IPS-NIHi7 (cell line): Measurements from ENCODE around the gene ARID5B.

ENCODE experiments used
- DNase-seq: peaks from one replicate; pipeline ENCODE4 v3.0.0; 2012; ENCODE audit warnings: mixed read lengths; ENCODE audit errors: extremely low spot score

ARID5B gene

DNA sequence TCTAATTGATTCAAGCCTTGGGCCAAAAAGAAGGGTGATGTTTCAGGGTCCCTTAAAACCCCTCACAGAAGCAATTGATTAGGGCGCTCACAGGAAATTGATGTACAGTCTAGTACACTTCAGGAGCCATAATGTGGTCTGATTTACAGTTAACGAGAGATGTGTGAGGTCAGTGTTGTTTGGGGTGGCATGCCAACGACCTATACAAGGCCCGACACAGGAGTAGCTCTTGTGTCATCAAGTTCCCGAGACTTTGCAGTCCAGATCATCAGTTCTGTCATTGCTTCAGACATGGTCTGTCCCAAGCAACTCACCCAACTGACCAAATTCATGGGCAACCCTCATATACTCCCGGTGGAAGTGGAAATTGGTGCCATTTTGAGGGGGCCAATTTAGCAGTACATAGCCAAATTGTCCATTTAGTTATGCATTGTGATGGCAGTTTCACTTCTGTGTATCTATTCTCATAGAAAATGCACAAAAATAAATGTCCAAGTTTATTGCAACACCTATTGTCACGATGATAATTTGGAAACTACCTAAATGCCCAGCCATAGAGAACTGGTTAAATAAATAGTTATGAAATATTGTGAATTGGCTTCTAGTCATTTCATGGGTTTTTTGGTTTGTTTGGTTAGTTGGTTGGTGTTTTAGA, 18.0 kb upstream of the ARID5B start:
- no peak for DNase-seq

DNA sequence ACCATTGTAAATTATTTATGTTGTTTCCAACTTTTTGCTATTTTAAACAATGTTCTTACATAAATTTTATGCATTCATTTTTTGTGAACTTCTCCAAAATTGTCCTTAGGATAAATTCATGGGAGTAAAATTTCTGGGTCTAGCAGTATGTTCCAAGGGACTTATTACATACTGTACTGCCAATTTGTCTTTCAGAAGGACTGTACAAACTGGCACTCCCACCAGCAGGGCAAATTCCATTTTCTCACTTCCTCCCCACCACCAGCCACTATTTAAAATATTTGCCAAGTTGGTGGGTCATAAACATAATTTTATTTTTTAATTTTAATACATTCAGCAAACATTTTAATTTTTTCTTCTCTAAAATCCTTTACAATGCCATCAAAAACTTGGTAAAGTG, 13.7 kb upstream of the ARID5B start:
- DNase-seq, result no peak

DNA sequence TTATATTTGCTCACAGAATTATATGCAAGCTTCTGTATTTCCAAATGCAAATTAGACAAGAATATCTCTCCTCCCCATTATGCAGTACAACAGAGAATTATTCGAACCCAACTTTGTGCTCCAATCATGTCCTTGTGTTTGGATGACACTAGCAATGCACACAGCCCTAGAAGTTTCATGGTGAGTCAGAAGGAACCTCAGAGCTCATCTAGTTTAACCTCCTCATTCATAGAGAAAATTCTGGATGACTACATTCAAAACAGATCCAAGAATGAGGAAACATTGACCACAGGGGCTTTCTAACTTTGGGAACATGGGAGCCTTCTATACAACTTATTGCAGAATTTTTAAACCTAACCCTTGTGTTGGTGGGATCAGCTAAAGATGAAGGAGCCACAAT, 12.8 kb upstream of the ARID5B start:
- no peak for DNase-seq

DNA sequence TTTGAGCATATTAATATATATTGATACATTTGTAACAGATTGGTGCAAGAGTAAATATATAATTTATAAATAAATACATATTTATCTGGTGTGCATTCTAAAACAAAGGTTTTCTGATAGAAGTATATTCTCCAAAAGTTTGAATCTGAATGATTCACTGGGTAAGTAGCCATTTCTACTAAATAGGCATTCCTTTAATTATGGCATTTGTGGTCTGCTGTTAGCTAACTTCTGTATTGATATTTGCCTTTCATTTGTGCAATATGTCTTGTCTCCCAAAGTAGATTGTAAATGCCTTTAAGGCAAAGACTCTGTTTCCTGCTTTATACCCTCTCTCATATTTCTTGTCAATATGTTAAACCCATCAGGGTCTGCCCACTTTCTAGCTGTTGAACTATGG, 11.1 kb upstream of the ARID5B start:
- DNase-seq, result no peak

DNA sequence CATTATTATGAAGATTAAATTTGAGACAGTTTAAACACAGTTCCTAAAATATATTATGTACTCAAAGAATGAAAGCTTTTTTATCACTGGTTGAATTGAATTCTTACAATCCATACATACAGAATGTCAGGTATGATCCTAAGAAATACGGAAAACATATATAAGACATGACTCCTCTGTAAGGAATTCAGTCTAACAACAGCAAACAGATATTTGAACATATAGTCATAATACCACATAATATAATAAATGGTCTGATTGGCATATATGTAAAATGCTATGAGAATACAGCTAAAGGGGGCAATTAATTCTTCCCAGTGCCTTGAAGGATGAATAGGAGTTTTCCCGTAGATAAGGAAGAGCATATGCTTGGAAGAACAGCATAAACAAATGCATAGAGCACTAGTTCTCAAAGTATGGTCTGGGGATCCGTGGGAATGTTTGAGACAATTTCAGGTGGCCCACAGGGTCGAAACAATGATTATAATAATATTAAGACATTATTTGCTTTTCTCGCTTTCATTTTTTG, 10.6 kb upstream of the ARID5B start:
- no peak for DNase-seq

DNA sequence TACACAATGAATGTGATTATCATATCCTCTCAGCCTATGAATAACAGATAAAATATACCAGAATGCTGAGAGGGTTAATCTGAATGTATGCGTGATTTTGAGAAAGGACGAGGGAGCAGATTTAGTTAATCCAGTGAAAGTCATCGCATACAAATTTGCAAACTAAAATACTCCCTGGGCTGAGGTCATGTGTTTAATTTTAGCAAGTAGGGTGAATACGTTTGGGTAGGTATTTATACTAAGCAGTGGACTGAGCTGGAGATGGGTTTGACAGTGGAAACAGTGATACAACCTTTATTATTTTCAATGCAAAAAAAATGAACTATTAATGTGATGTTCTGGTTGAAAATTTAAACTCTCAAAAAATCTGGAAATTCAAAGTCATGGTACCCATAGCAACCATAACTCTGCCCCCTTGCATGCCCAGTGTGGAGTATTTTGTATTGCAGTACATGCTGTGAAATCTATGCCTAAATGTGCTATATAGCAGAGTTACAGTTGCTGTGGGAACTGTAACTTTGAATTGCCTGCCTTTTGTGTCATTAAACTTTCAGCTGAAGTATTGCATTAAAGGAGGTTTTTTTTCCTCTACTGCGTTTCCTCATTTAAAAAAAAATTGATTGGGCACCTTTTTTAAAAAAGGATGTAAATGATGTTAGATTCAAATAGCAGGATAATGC, 9.5 kb upstream of the ARID5B start:
- no peak for DNase-seq

DNA sequence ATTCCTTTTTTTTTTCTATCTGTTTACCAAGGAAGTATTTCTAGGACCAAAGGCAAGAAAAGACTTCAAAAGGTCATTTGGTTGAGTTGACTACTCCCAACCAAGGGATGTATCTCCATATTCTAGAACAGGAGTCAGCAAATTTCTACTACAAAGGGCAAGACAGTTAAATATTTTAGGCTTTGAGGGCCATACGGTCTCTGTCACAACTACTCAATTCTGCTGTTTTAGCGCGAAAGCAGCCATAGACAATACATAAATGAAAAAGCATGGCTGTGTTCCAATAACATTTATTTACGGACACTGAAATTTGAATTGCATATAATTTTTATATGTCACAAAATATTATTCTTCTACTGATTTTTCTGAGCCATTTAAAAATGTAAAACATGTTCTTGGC, 8.5 kb upstream of the ARID5B start:
- DNase-seq, result no peak

DNA sequence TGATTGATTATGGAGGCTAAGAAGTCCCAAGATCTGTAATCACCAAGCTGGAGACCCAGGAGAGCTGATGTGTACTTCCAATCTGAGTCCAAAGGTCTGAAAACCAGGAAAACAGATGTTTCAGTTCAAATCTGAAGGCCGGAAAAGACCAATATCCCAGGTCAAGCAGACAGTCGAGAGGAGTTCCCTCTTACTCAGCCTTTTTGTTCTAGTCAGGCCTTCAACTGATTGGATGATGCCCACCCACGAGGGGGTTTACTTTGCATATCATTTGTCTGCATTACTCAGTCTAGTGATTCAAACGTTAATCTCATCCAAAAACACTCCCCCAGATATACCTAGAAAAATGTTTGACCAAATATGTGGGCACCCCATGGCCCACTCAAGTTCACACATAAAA, 7.4 kb upstream of the ARID5B start:
- no peak for DNase-seq

DNA sequence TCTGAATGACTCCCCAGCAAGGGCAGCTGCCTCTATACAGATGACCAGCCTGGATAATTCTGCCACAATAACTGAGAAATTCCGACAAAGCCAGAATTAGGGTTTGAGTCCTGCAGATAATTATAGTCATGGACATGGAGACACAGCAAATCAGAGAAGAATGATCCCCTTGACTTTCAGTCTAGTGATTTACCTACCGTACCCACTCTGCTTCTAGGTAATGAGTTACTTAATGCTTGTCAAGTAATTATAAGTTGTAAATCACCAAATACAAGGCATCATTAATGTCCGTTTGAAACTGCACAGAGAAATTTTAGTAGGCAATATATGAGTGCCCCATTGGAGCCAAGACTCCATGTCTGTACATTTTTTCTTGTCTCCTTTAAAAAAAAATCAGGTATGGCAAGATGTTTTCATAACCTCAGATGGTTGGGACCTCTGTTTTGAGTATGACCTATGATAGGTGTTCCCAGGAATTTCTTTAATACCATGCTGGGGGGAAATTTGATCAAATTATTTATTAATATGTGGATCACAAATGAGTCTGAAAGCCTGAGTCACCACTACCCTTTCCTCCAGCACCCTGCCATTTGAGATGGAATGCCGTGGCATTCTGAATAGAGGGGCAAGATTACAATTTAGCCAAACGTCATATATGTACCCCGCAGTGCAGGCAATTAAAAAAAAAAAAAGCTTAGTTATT, 5.5 kb upstream of the ARID5B start:
- DNase-seq, result no peak

DNA sequence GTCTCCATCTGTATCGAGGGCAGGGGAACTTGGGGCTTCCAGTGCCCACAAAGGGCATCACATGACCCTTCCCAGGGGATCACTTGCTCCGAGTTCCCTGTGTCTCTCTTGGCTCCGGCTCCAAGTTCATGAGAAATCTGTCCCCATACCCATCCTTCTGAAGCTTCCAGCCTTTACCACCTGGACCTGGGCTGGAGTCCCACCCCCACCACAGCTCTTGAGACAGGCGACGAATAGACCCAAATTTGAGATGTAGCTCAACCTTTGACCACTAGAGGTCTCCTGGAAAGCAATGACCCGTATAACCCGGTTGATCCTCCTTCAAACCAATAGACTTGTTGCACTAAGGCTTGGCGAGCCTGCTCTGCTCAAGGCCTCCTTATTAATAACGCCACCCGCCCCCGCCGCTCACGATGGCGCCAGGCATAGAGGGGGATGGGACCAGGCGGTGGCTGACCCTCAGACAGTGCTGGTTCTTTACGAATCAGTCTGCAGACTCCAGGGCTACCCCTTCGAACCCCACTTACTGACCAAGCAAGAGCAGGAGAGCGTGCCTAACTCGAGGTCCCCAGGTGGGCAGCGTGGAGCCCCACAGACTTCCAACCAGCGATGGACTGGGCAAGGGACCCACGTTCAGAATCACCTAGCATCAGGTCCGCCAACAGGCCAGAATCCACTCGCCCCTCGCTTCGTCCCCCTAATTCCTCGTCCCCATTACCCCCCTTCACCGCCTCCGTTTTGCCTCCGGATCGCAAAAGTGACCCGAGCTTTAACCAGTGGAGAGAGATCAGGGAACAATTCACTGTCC, 4.4 kb upstream of the ARID5B start:
- DNase-seq, result peak; percentile 90

DNA sequence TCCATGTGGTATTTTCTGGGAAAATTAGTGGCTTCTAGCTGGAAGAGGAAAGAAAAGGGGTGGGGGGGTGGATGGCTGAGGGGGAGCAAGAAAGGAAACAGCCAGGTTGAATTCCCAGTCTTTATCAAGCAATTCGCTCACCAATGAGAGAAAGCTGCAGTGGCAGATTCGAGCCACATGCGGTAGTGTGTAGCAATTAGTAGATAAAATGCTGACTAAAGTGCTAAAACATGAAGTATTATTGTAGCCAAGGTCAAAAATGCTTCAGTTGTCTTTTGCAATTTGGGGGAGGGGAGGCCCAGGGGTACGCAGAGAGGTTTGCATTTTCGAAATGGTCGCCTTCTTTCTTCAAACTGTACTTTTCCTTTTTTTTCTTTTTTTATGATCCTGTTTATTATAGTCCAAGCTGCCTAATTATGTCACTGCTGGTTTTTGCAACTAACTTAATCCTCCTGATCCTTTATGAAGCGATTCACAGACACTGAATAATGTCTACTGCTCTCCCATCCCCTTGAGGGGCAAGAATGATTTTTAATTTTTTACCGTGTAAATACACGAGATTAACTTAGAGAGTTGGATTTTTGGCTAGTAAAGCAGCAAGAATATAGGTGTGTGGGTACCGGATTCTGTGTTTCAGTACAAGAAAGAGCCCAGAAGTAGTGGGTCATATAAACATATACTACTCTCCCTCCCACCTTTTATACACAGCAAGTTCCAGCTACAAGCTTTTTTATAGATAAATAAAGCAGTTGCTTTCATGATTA, 3.6 kb upstream of the ARID5B start:
- peak; percentile 38 for DNase-seq

DNA sequence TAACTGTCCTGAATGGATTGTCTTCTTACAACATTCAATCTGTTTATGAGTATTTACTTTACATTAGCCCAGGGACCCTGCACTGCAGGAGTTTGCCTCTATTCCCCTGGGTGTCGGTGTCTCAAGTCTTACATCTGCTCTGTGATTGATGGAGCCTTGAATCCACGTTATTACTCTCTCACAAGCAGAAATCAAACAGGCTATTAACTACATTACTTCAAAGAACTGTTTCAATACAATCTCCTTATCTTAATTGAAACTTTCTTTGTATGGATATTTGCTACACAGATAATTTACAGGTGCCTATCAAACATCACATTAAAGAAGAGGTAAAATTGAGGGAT, 3.1 kb upstream of the ARID5B start:
- DNase-seq, result no peak

DNA sequence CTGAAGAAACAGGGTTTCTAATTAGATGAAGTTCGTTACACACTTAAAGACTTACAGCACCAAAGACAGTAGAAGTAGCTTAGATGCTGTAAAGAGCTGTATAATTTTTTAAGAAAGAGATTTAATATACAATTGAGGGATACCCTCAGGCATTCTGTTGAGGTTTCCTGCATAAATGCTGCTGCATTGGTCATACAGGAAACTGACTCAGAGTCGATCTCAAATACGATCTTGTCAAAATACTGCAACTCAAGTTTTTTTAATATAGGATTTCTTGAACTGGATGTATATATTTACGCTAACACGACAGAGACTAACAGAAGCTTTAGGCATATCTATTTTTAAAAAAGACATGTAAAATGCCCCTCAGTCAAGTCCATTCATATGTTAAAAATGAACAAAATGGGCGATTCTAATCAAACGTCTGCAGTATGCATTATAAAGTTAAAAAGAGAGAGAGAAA, 2.4 kb upstream of the ARID5B start:
- no peak for DNase-seq

DNA sequence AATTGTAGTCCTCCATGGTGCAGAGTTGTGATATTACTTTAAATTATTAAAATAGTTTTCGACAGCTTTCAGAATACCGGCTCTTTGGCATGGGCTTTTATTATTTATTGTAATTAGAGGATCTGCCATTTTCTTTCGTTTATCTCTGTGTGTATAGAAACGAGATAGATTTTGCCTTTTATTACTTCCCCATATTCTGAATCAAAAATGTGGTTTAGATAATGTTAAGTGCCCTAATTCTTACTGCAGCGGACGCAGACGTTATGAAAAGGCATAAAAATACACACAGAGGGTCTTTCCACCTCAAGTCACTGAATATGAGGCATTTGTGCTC, 1.9 kb upstream of the ARID5B start:
- no peak for DNase-seq

DNA sequence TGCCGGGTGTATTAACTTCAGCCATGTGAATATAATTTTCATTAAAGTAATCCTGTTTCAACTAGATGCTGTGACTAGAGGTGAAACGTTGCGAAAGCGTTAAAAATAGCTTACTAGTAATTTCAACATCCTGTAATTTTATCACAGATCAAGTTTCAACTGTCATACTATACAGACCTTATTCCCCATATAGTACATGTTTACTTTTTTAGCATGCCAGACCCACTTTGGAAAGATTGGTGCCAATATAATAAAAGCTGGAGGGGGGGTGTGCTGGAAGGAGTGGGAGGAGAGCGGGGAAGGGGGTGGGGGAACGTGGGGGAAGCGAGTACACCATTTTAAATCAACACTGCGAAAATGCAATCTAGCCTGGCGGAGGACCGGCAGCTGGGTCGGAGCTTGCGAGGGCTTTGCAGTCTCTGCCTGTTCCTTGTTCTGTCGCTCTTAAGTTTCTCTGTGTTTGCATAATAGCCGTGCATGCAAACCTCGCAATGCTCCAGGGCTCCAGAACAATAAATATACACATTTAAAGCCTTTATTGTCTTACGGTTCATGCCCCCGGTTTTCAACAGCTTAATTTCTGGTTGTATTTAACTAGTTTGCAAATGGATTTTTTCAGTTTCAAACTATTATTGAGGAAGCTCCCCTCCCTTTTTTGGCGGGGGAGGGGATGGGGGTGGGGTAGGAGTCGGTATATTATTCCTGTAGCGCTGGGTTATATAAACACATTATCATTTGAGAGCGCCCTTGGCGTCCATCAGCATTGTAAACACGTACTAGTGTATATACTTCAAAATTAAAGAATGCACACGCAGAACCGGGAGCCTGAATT, 1.3 kb upstream of the ARID5B start:
- no peak for DNase-seq

DNA sequence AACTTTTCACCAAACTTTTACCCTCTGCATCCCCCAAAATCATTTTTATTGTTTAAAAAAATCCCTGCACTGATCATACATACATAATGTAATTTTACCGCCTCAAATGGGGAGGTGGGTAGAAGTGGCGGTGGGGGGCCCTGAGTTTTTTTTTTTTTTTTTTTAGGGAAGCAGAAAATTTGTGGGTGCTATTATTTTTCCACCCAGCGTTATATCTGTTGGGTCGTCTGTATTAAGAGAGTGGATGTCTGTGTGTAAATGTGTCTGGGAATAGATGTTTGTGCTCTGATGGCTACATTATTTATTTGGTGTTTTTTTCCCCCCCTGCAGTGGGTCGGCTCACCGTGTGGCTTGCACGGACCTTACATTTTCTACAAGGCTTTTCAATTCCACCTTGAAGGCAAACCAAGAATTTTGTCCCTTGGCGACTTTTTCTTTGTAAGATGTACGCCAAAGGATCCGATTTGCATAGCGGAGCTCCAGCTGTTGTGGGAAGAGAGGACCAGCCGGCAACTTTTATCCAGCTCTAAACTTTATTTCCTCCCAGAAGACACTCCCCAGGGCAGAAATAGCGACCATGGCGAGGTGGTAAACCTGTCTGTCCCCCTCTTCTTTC, 438 bp downstream of the ARID5B start:
- DNase-seq, result no peak

DNA sequence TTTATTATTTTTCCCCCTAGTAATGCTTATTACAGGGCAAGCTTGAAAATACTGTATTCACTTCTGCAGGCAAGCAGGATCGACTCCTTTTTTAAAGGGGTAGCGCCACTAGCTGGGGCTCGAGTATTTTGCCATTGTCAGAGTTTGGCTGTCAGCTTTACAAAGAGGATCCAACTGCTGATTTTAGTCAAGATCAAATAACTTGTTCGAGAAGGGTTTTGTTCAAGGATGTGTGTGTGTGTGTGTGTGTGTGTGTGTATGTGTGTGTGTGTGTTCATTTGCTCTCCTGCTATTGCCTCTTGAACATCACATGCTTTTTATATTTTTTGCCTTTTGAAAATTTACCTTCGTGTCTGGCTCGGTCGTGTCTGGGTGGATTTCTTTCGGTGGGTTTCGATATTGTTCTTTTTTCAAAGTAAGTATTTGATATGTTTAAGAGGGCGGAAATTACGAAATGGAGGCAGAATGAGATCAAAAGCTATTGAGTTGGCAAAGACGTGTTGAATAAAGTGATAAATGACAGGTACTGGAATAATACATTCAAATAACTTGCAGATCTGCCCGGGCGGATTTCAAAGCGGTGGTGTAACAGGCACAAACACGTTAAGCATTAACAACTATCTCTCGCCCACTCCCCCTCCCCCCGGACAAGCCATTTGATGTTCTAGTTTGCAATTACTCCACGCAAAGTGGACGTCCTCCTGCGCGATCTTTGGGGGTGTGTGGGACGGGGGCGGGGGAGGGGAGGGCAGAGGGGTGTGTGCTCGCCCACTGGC, 1.1 kb downstream of the ARID5B start:
- DNase-seq, result peak; percentile 31

DNA sequence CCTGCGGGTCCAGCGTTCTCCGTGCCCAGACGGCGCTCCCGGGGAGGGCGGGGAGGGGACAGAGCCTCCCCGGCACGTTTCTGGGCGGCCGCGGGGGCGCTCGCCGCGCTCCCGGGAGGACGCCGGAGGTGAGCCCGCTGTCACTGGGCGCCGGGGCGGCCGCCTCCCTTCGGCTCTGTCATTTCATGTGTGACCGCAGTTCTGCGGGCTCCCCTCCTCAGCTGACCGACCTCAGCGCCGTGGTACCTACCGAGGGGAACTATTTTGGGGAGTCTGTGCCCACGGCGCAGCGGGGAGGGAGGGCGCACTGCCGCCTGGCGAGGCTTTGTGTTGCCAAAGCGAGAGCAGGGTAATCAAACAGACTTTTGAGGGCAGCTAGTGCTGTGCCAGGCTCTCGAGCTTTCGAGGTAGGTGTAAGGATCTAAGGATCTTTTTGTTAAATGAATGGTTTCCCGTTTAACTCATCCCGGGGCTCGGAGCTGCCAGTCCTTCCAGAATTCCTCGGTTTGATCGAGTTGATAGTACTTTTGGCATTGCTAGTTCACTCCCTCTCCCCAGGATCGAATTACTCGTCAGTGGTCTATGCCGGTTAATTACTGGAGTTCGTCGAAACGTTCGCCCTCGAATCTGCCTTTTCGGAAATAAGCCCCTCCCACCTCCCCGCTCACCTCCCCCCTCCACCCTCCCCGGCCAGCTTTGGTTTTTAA, 1.9 kb downstream of the ARID5B start:
- DNase-seq, result peak; percentile 43

DNA sequence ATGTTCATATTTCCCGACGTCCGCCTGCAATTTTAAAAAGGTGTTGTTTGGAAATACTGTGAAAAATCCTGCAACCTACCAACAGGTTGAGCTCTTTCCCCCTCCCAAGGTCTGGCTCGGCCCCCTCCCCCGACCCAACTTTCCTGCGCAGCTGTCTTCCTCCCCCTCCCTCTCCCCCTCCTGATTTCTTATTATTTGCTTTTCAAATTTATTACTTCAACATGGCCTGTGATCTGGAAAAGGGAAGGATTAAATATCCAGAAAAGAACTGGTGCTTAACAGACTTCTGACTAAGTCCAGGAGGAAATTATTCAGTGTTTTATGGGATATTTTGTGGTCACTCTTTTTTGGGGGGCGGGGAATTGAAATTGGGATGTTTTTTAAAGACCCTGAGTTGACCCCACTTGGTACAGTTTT, 2.4 kb downstream of the ARID5B start:
- peak; percentile 31 for DNase-seq
